ENCODE results near the gene AMMECR1. TPM values are rescaled to one million over a fixed set of nuclear protein-coding genes. Genes with fewer than 3 reads are reported as not detected.

Gene AMMECR1
- total and polyA plus RNA-seq, 2 experiments from 2014 or later: 16.9 to 32.5 TPM

DNA sequence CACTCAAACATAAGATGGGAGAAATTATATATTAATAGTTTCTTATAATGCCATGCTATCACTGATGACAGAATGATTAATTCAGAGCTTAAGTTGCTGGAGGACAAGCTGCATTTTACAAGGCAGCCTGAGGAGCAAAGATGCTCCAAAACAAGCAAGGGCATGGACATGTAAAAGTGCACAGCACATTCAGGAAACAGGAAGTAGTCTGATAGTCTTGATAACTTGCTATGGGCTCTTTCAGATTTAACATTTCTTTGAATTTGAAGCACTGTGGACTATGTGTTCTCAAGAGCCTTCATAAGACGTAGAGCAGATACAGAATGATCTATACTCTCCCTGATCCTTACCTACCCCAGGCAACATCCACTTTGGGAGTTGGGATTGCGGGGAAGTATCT is 50.0 kb downstream of the AMMECR1 start:
- Histone ChIP-seq H3K36me3 (ENCODE audit: insufficient read depth) (no peaks in the 10 kb centered on the region), H3K4me1 (ENCODE audit: insufficient read depth) (no peaks in the 10 kb centered on the region), H2AFZ (no peak overlapping the region), H3K27me3 (ENCODE audit: insufficient read depth) (no peaks in the 10 kb centered on the region), H3F3A (replicated peaks; ENCODE audit: low read depth) (no peaks in the 10 kb centered on the region), H3K27ac (ENCODE audit: low read depth) (no peak overlapping the region), H3K4me2 (no peak overlapping the region), H3K9me2 (ENCODE audit: insufficient read depth) (no peaks in the 10 kb centered on the region), H3K79me2 (replicated peaks; ENCODE audit: insufficient read depth) (peaks cover 32% of the 10 kb centered on the region), H3K4me3 (no peak overlapping the region), H4K20me1 (replicated peaks; ENCODE audit: insufficient read depth) (no peaks in the 10 kb centered on the region; the same call in 1 of the 2 replicates)
- H3K27me3 Mint-ChIP-seq (ENCODE audit: insufficient read depth, low read depth, poor library complexity): no peaks in the 10 kb centered on the region
- DNase-seq (ENCODE audit: low spot score): no peak
- TF ChIP-seq NANOG (IDR thresholded peaks at IDR 0.05; ENCODE audit: borderline replicate concordance) (no peak), EZH2 (IDR thresholded peaks at IDR 0.05; ENCODE audit: low read depth, unreplicated experiment) (no peak)
- TF ChIP-seq, protein P1, sequence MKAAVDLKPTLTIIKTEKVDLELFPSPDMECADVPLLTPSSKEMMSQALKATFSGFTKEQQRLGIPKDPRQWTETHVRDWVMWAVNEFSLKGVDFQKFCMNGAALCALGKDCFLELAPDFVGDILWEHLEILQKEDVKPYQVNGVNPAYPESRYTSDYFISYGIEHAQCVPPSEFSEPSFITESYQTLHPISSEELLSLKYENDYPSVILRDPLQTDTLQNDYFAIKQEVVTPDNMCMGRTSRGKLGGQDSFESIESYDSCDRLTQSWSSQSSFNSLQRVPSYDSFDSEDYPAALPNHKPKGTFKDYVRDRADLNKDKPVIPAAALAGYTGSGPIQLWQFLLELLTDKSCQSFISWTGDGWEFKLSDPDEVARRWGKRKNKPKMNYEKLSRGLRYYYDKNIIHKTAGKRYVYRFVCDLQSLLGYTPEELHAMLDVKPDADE (IDR thresholded peaks at IDR 0.05): no peak
- H3K36me3 Mint-ChIP-seq (ENCODE audit: low read depth): no peaks in the 10 kb centered on the region; the same call in 2 of the 3 replicates
- H3K4me3 Mint-ChIP-seq: no peak overlapping the region
- ATAC-seq: no peak
- H3K4me1 Mint-ChIP-seq: peaks cover 12% of the 10 kb centered on the region
- no peak overlapping the region for H3K27ac Mint-ChIP-seq
- H3K9me3 Mint-ChIP-seq: no peaks in the 10 kb centered on the region

DNA sequence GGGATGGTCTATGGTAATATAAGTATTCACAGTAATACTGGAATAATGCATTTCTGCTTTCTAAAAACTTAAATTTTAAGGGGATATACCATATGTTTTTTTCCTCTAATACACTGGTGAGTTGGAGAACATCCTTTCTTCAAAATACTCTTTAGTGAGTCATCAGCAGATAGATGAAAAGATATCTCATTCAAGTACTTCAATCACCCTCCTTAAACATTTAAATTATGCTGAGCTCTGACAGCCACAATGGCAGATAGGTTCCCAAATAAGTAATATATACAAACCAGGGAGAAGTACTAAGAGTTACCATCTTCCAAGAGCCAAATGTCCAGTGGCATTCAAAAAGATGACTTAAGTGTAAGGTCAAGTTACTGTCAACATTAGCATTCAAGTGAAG is 52.2 kb downstream of the AMMECR1 start:
- no peak overlapping the region for H3K27ac Mint-ChIP-seq
- H3F3A ChIP-seq (replicated peaks; ENCODE audit: low read depth): no peaks in the 10 kb centered on the region
- H3K4me3 Mint-ChIP-seq: no peak overlapping the region
- no peaks in the 10 kb centered on the region for H3K4me1 ChIP-seq (ENCODE audit: insufficient read depth)
- no peaks in the 10 kb centered on the region for H3K36me3 ChIP-seq (ENCODE audit: insufficient read depth)
- DNase-seq (ENCODE audit: low spot score): no peak
- no peaks in the 10 kb centered on the region for H3K9me3 Mint-ChIP-seq
- ATAC-seq: no peak
- no peak overlapping the region for H3K4me3 ChIP-seq
- H3K36me3 Mint-ChIP-seq (ENCODE audit: low read depth): no peaks in the 10 kb centered on the region; the same call in 2 of the 3 replicates
- H3K4me2 ChIP-seq: no peak overlapping the region
- H3K4me1 Mint-ChIP-seq: peaks cover 6% of the 10 kb centered on the region
- no peak overlapping the region for H3K27ac ChIP-seq (ENCODE audit: low read depth)
- H3K79me2 ChIP-seq (replicated peaks; ENCODE audit: insufficient read depth): peaks cover 32% of the 10 kb centered on the region
- H3K9me2 ChIP-seq (ENCODE audit: insufficient read depth): no peaks in the 10 kb centered on the region
- no peaks in the 10 kb centered on the region for H3K27me3 ChIP-seq (ENCODE audit: insufficient read depth)
- no peaks in the 10 kb centered on the region; the same call in 1 of the 2 replicates for H4K20me1 ChIP-seq (replicated peaks; ENCODE audit: insufficient read depth)
- H2AFZ ChIP-seq: no peak overlapping the region
- no peaks in the 10 kb centered on the region for H3K27me3 Mint-ChIP-seq (ENCODE audit: insufficient read depth, low read depth, poor library complexity)
- TF ChIP-seq, protein P1 (IDR thresholded peaks at IDR 0.05): no peak
- TF ChIP-seq POLR2AphosphoS5 (IDR thresholded peaks at IDR 0.05; ENCODE audit: low read depth) (no peak), ZNF114 (CRISPR knock-in tag; IDR thresholded peaks at IDR 0.05) (no peak), STAT1 (IDR thresholded peaks at IDR 0.05; ENCODE audit: unreplicated experiment) (no peak), ZNF331 (CRISPR knock-in tag; IDR thresholded peaks at IDR 0.05; ENCODE audit: low read depth) (no peak), EZH2phosphoT487 (IDR thresholded peaks at IDR 0.05; ENCODE audit: unreplicated experiment) (no peak), CREB1 (CRISPR knock-in tag; IDR thresholded peaks at IDR 0.05; ENCODE audit: low read depth) (no peak)
- TF ChIP-seq, protein P2, sequence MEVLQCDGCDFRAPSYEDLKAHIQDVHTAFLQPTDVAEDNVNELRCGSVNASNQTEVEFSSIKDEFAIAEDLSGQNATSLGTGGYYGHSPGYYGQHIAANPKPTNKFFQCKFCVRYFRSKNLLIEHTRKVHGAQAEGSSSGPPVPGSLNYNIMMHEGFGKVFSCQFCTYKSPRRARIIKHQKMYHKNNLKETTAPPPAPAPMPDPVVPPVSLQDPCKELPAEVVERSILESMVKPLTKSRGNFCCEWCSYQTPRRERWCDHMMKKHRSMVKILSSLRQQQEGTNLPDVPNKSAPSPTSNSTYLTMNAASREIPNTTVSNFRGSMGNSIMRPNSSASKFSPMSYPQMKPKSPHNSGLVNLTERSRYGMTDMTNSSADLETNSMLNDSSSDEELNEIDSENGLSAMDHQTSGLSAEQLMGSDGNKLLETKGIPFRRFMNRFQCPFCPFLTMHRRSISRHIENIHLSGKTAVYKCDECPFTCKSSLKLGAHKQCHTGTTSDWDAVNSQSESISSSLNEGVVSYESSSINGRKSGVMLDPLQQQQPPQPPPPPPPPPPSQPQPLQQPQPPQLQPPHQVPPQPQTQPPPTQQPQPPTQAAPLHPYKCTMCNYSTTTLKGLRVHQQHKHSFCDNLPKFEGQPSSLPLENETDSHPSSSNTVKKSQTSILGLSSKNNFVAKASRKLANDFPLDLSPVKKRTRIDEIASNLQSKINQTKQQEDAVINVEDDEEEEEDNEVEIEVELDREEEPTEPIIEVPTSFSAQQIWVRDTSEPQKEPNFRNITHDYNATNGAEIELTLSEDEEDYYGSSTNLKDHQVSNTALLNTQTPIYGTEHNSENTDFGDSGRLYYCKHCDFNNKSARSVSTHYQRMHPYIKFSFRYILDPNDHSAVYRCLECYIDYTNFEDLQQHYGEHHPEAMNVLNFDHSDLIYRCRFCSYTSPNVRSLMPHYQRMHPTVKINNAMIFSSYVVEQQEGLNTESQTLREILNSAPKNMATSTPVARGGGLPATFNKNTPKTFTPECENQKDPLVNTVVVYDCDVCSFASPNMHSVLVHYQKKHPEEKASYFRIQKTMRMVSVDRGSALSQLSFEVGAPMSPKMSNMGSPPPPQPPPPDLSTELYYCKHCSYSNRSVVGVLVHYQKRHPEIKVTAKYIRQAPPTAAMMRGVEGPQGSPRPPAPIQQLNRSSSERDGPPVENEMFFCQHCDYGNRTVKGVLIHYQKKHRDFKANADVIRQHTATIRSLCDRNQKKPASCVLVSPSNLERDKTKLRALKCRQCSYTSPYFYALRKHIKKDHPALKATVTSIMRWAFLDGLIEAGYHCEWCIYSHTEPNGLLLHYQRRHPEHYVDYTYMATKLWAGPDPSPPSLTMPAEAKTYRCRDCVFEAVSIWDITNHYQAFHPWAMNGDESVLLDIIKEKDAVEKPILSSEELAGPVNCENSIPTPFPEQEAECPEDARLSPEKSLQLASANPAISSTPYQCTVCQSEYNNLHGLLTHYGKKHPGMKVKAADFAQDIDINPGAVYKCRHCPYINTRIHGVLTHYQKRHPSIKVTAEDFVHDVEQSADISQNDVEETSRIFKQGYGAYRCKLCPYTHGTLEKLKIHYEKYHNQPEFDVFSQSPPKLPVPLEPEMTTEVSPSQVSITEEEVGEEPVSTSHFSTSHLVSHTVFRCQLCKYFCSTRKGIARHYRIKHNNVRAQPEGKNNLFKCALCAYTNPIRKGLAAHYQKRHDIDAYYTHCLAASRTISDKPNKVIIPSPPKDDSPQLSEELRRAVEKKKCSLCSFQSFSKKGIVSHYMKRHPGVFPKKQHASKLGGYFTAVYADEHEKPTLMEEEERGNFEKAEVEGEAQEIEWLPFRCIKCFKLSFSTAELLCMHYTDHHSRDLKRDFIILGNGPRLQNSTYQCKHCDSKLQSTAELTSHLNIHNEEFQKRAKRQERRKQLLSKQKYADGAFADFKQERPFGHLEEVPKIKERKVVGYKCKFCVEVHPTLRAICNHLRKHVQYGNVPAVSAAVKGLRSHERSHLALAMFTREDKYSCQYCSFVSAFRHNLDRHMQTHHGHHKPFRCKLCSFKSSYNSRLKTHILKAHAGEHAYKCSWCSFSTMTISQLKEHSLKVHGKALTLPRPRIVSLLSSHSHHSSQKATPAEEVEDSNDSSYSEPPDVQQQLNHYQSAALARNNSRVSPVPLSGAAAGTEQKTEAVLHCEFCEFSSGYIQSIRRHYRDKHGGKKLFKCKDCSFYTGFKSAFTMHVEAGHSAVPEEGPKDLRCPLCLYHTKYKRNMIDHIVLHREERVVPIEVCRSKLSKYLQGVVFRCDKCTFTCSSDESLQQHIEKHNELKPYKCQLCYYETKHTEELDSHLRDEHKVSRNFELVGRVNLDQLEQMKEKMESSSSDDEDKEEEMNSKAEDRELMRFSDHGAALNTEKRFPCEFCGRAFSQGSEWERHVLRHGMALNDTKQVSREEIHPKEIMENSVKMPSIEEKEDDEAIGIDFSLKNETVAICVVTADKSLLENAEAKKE (CRISPR knock-in tag; IDR thresholded peaks at IDR 0.05): no peak
- TF ChIP-seq, protein P3, sequence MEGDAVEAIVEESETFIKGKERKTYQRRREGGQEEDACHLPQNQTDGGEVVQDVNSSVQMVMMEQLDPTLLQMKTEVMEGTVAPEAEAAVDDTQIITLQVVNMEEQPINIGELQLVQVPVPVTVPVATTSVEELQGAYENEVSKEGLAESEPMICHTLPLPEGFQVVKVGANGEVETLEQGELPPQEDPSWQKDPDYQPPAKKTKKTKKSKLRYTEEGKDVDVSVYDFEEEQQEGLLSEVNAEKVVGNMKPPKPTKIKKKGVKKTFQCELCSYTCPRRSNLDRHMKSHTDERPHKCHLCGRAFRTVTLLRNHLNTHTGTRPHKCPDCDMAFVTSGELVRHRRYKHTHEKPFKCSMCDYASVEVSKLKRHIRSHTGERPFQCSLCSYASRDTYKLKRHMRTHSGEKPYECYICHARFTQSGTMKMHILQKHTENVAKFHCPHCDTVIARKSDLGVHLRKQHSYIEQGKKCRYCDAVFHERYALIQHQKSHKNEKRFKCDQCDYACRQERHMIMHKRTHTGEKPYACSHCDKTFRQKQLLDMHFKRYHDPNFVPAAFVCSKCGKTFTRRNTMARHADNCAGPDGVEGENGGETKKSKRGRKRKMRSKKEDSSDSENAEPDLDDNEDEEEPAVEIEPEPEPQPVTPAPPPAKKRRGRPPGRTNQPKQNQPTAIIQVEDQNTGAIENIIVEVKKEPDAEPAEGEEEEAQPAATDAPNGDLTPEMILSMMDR (conservative IDR thresholded peaks at IDR 0.05; ENCODE audit: low read depth in 2 of 2): no peak

All from GM23338 (cell line).